Osteoblast (primary cell): Measurements from ENCODE around the gene ZNF142. TPM values are rescaled to one million over a fixed set of nuclear protein-coding genes. Genes with fewer than 3 reads are reported as not detected.

ENCODE experiments used
- DNase-seq: peaks from one replicate; pipeline ENCODE4 v3.0.0; 2011; ENCODE audit warnings: low spot score, mixed read lengths; ENCODE audit not compliant: insufficient read length; ENCODE audit errors: missing footprints
- H2AFZ ChIP-seq: 2 replicates; pipeline ENCODE4 v1.6.0; 2011; ENCODE audit warnings: mild to moderate bottlenecking, low read length
- H3K27ac ChIP-seq: 2 replicates; pipeline ENCODE4 v1.5.1; 2011; ENCODE audit warnings: mild to moderate bottlenecking, low read depth, low read length, moderate library complexity
- H3K27me3 ChIP-seq: 2 replicates; pipeline ENCODE4 v1.6.0; 2012; ENCODE audit warnings: mild to moderate bottlenecking, control low read depth, inconsistent platforms, low read length, moderate library complexity; ENCODE audit not compliant: insufficient read depth
- H3K36me3 ChIP-seq: 2 replicates; pipeline ENCODE4 v1.5.1; 2011; ENCODE audit warnings: mild to moderate bottlenecking, low read length, control low read depth, moderate library complexity; ENCODE audit not compliant: insufficient read depth
- H3K4me1 ChIP-seq: 2 replicates; pipeline ENCODE4 v1.5.1; 2011; ENCODE audit warnings: mild to moderate bottlenecking, low read length, control low read depth, moderate library complexity; ENCODE audit not compliant: insufficient read depth
- H3K4me2 ChIP-seq: 2 replicates; pipeline ENCODE4 v1.6.0; 2011; ENCODE audit warnings: mild to moderate bottlenecking, low read length; ENCODE audit not compliant: insufficient read depth
- H3K4me3 ChIP-seq: fragments of 200-600 bp; sonication (generic); 3 replicates; pipeline ENCODE4 v1.5.1; 2012; ENCODE audit warnings: mild to moderate bottlenecking, low read length, inconsistent platforms; ENCODE audit not compliant: insufficient read depth
- H3K79me2 ChIP-seq: 2 replicates; pipeline ENCODE4 v1.6.0; 2012; ENCODE audit warnings: mild to moderate bottlenecking, low read length, control low read depth, inconsistent platforms; ENCODE audit not compliant: insufficient read depth
- H3K9me3 ChIP-seq: 2 replicates; pipeline ENCODE4 v1.5.1; 2011; ENCODE audit warnings: low read depth, low read length, control low read depth
- H4K20me1 ChIP-seq: 2 replicates; pipeline ENCODE4 v1.6.0; 2012; ENCODE audit warnings: mild to moderate bottlenecking, low read length, control low read depth; ENCODE audit not compliant: insufficient read depth
- total RNA-seq: library from RNA; depleted of rRNA; stranded (reverse); fragments of >200 nt; gene quantifications from 2 replicates; pipeline ENCODE4 v1.2.3, GENCODE V29; 2012
- TF ChIP-seq, protein P1 (sequence below): IDR thresholded peaks from 2 replicates; pipeline ENCODE4 v1.5.1; 2011; ENCODE audit warnings: mild to moderate bottlenecking, low read depth, low read length, moderate library complexity; ENCODE audit errors: extremely low read depth

ZNF142 gene
- total RNA-seq, 1 donor: 14.8 TPM

DNA sequence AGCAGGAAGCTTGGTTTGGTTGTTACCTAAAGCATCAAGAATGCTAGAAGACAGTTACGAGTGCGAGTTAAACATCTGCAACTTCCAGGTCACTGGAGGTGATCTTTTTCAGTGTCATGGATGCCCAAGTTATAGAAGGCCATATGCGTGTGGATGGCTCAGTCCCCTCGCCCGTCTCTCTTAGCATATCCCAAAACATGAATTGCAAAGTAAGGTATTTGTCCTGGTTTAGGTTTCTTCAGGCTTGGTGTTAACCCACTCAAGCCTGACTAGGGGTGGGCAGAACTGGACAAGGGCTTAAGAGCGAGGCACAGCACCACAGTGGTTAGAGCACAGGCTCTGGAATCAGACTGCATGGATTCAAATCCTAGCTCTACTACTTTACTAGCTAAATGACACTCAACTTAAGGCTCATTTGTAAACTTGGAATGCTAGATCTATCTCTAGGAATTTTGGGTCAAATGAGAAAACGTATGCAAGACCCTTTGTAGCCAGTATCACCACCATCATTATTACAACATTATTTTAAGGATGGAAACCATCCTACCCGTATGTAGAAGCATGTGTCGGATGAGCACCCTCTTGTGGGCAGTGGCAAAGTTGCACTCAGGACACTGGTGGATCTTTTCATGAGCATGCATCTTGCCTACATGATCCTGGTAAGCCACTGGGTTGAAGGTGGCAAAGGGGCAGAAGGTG is 11.2 kb downstream of the ZNF142 start:
- peaks cover 82% of the 10 kb centered on the region for H3K36me3 ChIP-seq
- H2AFZ ChIP-seq: no peak overlapping the region
- peak; percentile 89 for DNase-seq
- H3K79me2 ChIP-seq: peaks cover 4% of the 10 kb centered on the region
- H3K27me3 ChIP-seq: no peaks in the 10 kb centered on the region
- H3K4me3 ChIP-seq: no peak overlapping the region
- peaks cover 4% of the 10 kb centered on the region for H4K20me1 ChIP-seq
- TF ChIP-seq, protein P1, sequence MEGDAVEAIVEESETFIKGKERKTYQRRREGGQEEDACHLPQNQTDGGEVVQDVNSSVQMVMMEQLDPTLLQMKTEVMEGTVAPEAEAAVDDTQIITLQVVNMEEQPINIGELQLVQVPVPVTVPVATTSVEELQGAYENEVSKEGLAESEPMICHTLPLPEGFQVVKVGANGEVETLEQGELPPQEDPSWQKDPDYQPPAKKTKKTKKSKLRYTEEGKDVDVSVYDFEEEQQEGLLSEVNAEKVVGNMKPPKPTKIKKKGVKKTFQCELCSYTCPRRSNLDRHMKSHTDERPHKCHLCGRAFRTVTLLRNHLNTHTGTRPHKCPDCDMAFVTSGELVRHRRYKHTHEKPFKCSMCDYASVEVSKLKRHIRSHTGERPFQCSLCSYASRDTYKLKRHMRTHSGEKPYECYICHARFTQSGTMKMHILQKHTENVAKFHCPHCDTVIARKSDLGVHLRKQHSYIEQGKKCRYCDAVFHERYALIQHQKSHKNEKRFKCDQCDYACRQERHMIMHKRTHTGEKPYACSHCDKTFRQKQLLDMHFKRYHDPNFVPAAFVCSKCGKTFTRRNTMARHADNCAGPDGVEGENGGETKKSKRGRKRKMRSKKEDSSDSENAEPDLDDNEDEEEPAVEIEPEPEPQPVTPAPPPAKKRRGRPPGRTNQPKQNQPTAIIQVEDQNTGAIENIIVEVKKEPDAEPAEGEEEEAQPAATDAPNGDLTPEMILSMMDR: peak; percentile 97
- no peaks in the 10 kb centered on the region for H3K9me3 ChIP-seq
- H3K4me1 ChIP-seq: peaks cover 10% of the 10 kb centered on the region
- H3K27ac ChIP-seq: no peak overlapping the region
- H3K4me2 ChIP-seq: no peak overlapping the region

DNA sequence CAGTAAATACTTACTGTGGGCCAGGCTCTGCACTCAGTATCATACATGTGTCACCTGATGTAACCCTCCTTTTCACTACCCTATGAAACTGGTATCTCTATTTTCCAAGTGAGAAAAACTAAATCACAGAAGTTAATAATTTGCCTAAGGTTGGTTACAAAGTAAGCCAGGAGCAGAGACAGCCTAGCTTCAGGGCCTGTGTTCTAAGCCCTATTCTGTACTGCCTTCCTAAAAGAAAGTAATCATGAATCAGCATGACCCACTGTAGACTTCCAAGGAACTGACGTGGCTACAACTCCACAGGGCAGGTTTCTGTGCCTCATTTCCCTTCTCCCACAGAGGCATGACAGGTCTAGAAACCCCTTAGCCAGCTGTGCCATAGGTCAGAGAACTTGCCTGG is 14.3 kb downstream of the ZNF142 start:
- no peak overlapping the region for H2AFZ ChIP-seq
- peaks cover 4% of the 10 kb centered on the region for H4K20me1 ChIP-seq
- peaks cover 82% of the 10 kb centered on the region for H3K36me3 ChIP-seq
- H3K27ac ChIP-seq: peak overlapping the region; percentile 87
- no peak overlapping the region for H3K4me2 ChIP-seq
- peaks cover 4% of the 10 kb centered on the region for H3K79me2 ChIP-seq
- no peak overlapping the region for H3K4me3 ChIP-seq
- peaks cover 10% of the 10 kb centered on the region for H3K4me1 ChIP-seq
- TF ChIP-seq, protein P1: no peak
- no peaks in the 10 kb centered on the region for H3K9me3 ChIP-seq
- H3K27me3 ChIP-seq: no peaks in the 10 kb centered on the region
- peak; percentile 69 for DNase-seq

GRCh38 chr2:218644721-218645120 is 14.7 kb downstream of the ZNF142 start:
- Histone ChIP-seq H3K4me3 (no peak overlapping the region), H3K9me3 (no peaks in the 10 kb centered on the region), H2AFZ (no peak overlapping the region), H4K20me1 (peaks cover 4% of the 10 kb centered on the region), H3K27ac (peak overlapping the region; percentile 87), H3K4me1 (peaks cover 10% of the 10 kb centered on the region), H3K4me2 (no peak overlapping the region), H3K36me3 (peaks cover 81% of the 10 kb centered on the region), H3K79me2 (peaks cover 4% of the 10 kb centered on the region), H3K27me3 (no peaks in the 10 kb centered on the region)
- TF ChIP-seq, protein P1: no peak
- no peak for DNase-seq

GRCh38 chr2:218643751-218644310 is 15.6 kb downstream of the ZNF142 start:
- Histone ChIP-seq H2AFZ (no peak overlapping the region), H3K36me3 (peaks cover 79% of the 10 kb centered on the region), H3K4me1 (peaks cover 10% of the 10 kb centered on the region), H3K9me3 (no peaks in the 10 kb centered on the region), H3K27ac (peak overlapping the region; percentile 87), H3K79me2 (peaks cover 4% of the 10 kb centered on the region), H4K20me1 (peaks cover 4% of the 10 kb centered on the region), H3K4me3 (no peak overlapping the region), H3K4me2 (no peak overlapping the region), H3K27me3 (no peaks in the 10 kb centered on the region)
- TF ChIP-seq, protein P1: no peak
- no peak for DNase-seq
